ENCODE results near the gene DOCK10.

The DOCK10 gene

DNA sequence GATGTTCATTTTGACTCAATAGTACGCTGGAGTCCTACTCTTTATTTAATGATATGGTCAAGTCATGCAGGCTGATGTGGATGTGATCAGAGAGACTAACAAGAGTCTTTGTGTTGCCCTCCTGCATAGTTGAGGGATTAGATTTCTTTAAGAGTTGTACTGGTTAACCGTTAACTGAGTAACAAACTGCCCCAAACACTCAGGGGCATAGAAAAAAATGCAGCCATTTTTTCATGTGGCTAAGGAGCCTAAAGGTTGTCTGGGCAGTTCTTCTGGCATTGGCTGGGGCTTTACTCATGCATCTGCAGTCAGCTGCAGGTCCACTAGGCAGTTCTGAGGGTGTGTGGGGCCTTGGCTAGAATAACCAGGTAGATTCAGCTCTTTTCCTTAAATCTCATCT lies 32.5 kb downstream of the DOCK10 start:
- DNase-seq: no peak

DNA sequence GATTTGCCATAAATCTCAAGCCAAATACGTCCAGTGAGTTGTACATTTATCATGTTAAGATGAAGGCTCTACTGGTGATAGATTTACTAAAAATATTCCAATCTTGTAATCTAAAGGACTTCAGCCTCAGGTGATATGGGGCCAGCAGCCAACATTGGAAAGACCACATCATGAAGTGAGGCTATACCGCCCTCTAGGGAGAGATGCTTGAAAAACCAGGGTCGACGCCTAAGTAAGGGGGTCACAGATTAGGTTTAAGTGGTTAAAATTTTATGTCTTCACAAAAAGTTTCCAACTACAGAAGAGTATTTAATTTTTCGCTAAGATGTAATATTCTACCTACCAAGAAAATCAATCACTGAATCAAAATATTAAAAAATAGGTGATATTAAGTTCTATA lies 33.3 kb downstream of the DOCK10 start:
- peak; percentile 6 for DNase-seq

DNA sequence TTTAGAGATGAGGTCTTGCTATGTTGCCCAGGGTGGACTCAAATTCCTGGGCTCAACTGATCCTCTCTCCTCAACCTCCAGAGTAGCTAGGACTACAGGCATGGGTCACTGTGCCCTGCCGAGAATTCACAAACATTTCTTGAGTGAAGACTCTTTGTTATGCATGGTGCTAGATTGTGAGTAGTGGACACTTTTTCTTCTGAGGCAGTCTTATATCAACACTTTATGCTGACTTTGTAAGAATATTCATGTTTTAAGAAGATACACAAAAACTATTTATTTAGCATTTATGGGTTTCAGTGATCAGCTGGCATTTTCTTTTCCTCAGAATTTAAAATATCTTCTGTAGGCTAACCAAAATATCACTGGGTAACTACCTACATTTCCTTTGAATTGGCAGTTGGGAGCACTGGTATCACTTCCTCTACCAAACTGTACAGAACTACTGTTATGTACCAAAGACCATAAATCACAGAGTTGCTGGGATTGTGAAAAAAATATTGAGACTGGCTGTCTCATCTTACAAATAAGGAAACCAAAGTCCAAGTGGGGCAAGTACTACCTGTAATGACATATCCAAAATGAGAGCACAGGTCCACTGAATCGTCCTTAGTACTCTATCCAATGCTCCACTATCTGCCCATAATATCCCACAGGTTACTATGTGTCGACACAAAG lies 34.0 kb downstream of the DOCK10 start:
- no peak for DNase-seq

DNA sequence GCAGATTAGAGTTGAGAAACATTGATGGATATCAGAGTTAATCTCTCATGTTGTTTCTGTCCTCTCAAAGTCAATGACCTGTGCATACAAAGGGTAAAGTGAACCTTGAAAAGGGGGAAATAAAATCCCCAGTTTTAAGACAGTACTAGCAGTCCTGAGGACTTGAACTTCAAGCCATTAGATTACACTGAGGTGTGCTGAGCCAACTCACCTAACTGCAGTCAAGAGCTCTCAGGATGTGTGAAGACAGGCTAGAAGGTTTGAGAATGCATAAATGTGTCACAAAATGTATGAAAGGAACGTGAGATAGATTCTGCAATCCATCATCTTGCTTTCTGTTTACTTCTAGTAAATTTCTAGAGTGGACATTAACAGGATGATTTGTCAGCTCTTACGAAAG lies 35.5 kb downstream of the DOCK10 start:
- no peak for DNase-seq

DNA sequence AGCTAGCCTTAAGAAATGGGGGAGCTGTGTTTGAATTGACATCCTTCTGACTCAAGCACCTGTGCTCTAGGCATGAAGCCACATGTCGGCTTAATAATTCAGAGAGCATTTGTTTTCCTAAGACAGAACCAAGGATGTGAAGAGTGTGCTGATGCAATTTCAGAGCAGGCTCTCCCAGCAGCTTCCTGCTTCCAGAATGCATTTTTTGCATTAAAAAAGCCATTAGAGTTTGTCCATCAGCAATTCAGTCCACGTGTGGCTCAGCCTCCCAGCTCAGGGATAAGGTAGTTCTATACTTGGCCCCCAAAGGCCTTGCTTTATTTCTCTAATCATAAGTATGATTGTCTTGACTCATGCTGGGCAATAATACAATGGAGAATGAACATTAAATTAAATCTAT lies 37.7 kb downstream of the DOCK10 start:
- no peak for DNase-seq

DNA sequence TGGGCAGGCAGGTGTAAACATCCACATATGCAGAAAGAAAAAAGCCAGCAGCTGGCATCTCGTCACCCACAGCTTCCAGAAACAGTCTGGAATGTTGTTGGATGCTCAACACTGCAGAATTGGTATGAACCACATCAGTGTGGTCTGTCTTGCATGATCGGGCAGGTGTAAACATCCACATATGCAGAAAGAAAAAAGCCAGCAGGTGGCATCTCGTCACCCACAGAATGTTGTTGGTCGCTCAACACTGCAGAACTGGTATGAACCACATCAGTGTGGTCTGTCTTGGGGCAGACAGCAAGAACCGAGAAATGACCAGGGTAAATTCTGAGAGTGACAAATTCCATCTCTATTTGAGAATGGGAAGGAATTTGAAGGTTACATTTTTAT lies 39.6 kb downstream of the DOCK10 start:
- no peak for DNase-seq

DNA sequence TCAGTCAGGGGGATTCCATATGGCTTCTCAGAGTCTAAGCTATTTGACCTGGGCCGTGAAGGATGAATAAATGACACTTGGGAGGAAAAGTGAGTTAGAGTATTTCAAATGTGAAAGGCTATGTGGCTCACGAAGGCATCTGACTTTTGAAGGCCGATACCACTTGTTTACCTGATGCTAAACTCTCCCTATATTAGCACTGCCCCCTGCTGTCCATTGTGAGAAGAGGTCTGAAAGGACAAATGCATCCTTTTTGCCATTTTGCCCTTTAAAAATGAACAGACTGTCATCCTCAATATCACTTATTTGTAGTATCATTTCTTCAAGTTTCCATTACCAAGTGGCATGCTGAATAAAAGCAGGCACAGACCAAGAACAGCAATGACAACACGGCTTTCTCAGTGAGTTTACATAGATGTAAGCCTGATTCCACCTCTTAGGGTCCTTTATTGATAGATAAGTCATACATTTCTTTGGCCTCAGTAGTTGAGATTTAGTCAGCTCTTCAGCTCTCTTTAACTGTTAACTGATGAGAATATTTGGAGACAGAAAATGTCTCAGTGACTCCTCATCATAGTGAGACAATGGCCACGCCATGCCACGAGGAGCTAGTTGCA lies 40.1 kb downstream of the DOCK10 start:
- peak; percentile 30 for DNase-seq

DNA sequence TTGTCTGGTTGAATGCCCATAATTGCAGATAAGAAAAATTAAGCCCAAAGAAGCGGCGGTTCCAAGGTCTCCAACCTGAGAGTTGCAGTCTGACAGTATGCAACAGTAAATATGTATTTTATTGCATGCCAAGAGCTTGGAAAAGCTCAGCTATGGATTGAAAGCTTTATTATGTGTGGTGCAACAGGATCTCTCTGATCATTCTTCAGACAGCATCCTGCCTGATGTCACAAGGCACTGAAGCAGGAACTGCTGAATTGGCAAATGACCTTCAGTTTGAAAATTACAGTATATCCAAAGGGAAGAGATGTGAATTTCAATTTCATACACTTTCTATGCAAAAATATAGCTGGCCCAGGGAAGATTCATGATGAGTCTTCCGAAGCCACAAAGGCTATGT lies 42.5 kb downstream of the DOCK10 start:
- DNase-seq: no peak

DNA sequence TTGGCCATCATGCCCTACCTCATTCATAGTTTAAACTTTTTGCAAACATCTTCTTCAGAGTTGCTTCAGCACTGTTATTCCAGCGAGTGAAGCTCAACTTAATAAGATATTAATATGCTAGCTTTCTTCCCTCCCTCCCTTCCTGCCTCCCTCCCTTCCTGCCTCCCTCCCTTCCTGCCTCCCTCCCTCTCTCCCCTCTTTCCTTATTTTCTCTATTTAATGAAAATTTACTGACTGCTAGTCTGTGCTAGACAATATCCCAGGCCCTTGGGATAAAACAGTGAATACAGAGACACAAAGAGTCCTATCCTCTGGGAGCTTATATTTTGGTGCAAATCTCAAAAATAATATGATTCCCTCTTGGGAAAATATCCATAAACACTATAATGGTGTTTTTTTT lies 42.9 kb downstream of the DOCK10 start:
- DNase-seq: no peak

DNA sequence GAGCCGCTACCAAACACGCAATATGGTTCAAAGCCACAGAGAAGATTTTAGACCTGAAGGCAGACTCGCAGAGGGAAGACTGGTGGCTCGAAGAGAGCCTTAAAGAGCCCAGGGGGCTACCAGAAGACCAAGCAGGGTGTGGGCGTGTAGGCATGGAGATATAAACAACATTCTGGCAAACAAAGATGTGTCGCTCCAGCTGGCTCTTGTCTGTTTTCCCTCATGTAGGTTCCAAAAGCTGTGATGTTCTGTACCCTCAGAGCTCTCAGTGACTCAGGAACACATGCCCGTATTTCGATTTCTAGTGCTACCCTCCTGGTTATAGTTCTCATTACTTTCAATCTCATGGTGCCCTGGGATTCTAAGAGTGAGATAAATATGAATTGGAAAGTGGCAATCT lies 44.5 kb downstream of the DOCK10 start:
- no peak for DNase-seq

DNA sequence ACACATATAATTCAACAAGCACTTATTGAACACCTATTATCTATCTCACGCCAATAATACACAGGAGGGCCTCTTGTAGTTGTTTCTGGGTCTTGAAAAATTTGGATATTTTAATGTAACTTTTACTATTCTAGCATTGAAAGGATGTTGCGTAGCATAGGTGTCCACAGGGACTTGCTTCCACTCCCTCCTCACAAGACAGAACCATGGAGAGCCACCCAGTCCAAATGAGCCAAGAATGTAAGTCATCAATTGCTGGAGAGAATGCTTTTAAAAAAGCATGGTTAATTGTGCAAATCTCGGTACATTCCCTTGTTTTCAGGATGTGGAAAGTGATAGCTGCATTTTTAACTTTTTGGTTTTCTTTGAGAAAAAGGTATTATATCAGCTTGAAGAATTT lies 46.8 kb downstream of the DOCK10 start:
- DNase-seq: no peak

DNA sequence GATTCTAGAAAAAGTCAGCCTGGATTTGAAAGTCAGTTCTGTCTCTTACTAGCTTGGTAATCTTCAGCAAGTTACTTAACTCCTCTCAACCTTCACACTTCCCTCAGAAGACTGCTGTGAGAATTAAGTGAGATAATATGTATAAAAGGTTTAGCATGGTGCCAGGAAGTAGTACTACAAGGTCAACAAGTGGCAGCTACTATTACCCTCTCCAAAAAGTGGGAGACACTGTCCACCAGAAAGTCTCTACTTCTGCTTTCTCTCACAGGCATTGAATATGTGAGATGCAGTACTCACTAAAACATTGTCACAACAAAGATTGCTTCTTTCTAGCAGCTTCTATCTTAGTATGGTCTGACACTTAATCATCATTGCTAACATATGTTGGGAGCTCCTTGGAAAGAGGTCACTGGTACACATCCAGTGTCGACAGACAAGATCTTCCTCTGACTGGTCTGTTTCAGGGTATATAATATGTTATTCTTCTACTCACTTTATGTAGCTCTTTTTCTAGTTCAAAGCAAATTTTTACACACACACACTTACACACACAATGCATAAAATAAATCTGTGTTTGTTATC lies 47.9 kb downstream of the DOCK10 start:
- DNase-seq: no peak

DNA sequence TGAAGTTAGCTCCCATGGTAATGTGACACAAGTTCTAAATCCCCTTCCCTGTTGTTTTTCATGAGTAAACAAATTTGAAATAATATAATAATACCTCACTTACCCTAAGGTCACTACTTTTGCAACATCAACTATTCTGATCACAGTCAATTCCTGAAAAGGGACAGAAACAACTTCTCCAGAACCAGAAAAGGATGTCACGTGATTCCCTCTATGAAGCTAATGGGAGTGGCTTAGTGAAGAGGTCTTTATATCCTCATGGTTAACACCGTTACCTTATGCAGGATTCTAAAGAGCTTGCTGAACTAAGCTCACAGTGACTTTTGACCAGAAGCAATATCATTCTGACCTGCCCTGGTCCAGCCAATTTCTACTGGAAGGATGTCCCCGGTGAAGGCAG lies 51.6 kb downstream of the DOCK10 start:
- DNase-seq: no peak

DNA sequence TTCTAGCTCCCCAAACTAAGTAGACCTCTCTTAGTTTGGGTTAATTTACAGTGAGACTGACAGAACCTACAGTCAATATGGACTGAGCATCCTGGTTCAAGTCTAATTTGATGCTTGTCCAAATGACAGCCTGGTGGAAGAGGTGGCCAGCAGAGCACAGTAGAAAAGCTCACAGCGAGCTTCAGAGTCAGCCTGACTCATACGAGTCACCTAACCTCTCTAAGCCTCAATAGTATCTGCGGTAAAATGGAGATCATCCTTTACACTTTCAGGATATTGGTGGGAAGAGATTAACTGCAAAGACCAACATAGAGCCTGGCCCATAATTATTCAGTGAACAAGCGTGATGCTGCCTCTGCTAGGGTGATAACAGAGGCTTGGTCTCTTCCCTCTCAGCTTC lies 54.5 kb downstream of the DOCK10 start:
- no peak for DNase-seq

DNA sequence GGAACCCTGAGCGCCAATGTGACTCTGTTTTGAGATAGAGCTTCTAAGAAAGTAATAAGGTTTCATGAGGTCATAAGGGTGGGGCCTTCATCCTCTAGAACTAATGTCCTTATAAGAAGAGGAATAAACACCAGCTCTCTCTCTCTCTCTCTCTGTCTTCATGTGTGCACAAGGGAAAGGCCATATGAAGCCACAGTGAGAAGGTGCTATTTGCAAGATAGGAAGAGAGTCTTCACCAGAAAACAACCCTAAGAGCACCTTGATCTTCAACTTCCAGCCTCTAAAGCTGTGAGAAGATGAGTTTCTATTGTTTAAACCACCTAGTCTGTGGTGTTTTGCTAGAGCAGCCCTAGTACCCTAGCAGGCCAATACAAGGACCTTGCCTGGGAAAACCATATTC lies 55.8 kb downstream of the DOCK10 start:
- DNase-seq: no peak

DNA sequence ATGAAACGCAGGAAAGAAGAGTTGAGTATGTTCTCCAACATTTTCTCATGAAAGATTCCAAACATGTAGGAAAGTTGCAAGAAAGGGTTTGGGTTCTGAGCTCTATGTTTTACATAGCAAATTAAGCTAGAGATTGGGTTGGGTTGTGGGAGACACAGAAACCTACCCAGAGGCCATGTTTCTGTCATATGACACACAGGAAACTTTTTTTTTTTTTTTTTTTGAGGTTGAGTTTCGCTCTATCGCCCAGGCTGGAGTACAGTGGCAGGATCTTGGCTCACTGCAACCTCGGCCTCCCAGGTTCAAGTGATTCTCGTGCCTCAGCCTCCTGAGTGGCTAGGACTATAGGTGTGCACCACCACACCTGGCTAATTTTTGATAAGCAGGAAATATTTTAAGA lies 57.6 kb downstream of the DOCK10 start:
- no peak for DNase-seq

DNA sequence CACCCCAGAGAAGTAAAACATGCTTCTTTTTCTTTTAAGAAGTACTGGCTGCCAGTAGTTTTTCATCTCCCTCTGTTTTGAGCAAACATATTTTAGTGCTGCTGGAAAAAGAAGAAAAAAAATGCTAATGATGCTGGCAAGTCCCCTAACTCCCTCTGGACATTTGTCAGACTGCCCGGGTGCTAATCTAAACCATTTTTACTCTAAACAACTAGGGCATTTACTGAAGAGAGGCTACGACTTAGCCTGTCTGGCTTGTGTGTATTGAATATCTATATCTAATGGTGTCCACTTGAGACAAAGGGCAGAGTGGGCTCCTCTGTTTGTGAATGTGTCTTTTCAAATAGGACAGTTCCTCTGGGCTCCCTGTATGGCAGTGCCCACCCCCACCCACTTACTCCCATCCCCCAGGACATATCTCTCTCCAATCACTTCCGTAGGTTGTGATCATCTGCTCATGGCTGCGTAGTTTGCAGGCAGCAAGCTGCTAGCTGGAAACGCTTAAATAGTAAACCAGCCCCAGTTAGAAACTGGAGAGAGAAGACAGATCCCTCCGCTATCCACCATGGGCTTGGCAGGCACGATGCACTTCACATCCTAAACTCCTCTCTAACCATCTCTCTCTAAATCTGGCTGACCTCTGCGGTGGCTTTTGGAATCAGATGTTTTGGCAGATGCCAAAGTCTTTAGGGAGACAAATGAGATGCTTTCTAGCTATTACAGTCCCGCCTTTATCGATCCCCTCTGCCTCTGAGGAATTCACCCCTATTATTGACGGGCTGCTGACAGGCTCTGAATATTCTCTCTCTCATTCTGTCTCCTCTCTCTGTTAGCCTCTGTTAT lies 58.3 kb downstream of the DOCK10 start:
- DNase-seq: peak; percentile 59

DNA sequence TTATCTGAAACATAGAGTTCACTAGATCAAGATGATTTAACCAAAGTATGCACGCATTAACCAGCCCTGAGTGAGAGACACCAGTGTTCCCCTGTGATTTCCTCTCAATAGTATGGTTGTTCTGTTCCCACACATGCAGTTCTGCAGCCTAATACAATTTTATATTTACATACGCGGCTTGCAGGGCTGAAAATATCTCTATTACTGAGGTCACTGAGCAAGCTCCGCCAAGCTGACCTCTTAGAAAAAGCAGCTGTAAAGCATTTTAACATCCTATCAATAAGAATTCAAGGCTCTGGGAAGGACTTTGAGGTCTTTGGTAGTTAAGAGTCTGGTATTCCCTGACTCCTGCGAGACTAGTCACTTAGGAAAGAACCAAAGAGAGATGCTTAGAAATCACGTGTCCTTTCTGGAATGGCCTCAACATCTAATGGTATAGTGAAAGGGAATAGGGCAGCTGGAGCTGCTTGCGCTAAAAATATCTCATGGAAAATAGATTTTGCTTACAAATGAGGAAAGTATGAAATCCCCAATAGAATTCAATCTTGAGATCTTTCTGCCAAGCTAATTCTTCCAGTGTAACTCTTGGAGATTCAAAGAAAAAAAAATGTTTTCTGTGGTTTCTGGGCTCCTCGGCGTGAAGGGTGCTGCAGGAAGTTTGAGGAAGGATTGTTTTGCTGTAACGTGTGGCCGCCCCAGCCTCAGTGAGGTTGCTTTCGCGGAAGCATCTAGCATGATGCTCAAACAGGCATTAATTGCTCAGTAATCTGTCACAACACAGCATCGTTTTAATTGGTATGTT lies 59.2 kb downstream of the DOCK10 start:
- peak; percentile 38 for DNase-seq

DNA sequence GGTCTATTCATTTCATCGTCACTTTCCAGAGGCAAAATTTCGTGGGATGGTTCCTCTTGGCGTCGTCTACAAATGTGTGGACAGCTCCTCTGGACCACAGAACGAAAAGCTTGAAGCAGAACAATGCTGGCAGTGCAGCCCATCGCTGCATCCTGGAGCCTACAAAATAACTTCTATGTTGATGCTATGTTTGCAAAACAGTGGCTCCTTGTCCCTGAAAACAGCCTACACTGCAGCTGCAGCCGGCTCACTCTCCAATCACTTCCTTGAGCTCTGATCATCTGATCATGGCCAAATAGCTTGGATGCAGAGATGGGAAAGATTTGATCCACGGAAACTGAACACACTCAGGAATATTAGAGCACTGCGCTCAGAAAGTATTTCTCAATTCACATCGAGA lies 60.0 kb downstream of the DOCK10 start:
- no peak for DNase-seq

DNA sequence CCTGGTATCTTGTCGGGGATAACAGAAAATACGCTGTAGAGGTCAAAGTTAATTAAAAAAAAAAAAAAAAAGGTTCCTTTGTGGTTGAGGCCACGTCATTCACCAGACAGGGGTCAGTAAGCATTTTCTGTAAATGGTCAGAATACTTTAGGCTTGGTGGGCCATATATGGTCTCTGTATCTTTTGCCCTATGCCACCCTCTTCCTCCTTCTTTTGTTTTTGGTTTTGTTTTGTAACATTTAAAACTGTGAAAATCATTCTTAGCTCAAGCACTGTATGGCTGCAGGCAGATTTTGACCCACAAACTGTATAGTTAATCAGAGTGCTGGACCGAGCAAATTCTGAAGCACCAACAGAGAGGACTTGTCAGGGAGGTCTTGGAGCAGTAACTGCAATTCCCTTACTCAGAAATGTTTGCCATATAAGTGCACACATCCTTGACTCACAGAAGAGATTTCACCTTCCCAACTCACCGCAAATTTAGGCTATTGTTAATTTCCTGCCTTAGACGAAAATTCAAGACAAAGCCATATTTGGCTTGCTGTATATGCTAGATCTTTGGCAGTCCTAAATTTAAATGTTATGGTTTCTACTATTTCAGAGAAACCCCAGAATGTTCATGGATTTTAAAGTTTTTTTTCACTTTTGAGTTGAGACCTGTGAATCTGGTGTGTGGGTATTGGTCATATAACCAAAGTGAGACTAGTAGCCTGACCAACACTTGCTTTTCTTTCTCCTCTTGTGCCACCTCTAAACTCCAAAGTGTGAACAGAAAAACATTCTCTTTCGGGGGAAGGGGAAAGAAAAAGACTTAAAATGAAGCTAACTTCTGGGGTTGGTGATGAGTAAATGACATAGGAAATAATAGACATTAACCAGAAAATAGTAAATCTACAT lies 65.4 kb downstream of the DOCK10 start:
- DNase-seq: no peak

DNA sequence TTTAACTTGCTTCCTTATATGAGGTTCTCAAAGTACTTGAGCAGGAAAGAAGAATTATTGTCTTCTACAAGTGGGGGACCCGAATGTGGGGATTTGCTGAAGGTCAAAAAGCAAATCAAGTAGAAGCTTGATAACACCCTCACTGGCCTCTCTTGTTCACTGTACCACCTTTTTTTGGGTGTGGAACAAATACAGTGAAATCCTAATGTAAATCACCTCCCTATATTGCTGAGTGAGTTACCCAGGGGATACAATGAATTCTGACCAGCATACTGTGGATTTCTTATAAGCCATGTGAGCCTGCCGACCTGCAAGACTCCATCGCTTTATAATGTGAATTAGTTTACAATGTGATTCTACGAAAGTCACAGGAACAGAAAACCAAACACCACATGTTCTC lies 66.5 kb downstream of the DOCK10 start:
- no peak for DNase-seq

Data from NCI-H1092 (cell line).